ENCODE results near the gene RFXAP.
"Not testable (repeated sequence)": the region's sequence is repeated elsewhere in the genome, so short reads cannot be mapped to it uniquely, and the experiment has no call there.

- TF ChIP-seq CTCF (optimal IDR thresholded peaks at IDR 0.05 in 1 of 3, IDR thresholded peaks at IDR 0.05 in 1 of 3, conservative IDR thresholded peaks at IDR 0.05 in 1 of 3; ENCODE audit: extremely low read depth in 1 of 3, insufficient read depth in 2 of 3, low read length in 3 of 3); EZH2 (IDR thresholded peaks at IDR 0.05; ENCODE audit: low read length): not testable (repeated sequence)
Measured at GRCh38 chr13:36786175-36786574, 32.8 kb upstream of the RFXAP start.

All from keratinocyte (primary cell).